ENCODE results near the gene ADGRE2. TPM values are rescaled to one million over a fixed set of nuclear protein-coding genes. Genes with fewer than 3 reads are reported as not detected.
"Not testable (repeated sequence)": the region's sequence is repeated elsewhere in the genome, so short reads cannot be mapped to it uniquely, and the experiment has no call there.

The ADGRE2 gene
- polyA plus RNA-seq (ENCODE audit: insufficient read length) = 1.4 TPM

GRCh38 chr19:14778110-14778845, at the start of gene ADGRE2:
TSS of gene ADGRE2 (minus strand) at chr19:14778560. CDS start at chr19:14776756, 1,804 bp downstream.
- DNase-seq = not testable (repeated sequence)

GRCh38 chr19:14826006-14826405, 47.6 kb upstream of the ADGRE2 start:
- DNase-seq = no peak

GRCh38 chr19:14821937-14822336, 43.6 kb upstream of the ADGRE2 start:
- peak; percentile 35 for DNase-seq

- DNase-seq = no peak
Measured at GRCh38 chr19:14818588-14818987, 40.2 kb upstream of the ADGRE2 start.

- DNase-seq = no peak
Measured at GRCh38 chr19:14817052-14817451, 38.7 kb upstream of the ADGRE2 start.

- DNase-seq = no peak
Measured at GRCh38 chr19:14814982-14815652, 36.8 kb upstream of the ADGRE2 start.

- DNase-seq = no peak
Measured at GRCh38 chr19:14809272-14810057, 31.1 kb upstream of the ADGRE2 start.

GRCh38 chr19:14804765-14805164, 26.4 kb upstream of the ADGRE2 start:
- no peak for DNase-seq

- DNase-seq = no peak
Measured at GRCh38 chr19:14798760-14799159, 20.4 kb upstream of the ADGRE2 start.

- no peak for DNase-seq
Measured at GRCh38 chr19:14796021-14796420, 17.7 kb upstream of the ADGRE2 start.

GRCh38 chr19:14795078-14795721, 16.8 kb upstream of the ADGRE2 start:
- DNase-seq = no peak

- not testable (repeated sequence) for DNase-seq
Measured at GRCh38 chr19:14792250-14792649, 13.9 kb upstream of the ADGRE2 start.

GRCh38 chr19:14786421-14786851, 8.1 kb upstream of the ADGRE2 start:
- peak; percentile 47 for DNase-seq

GRCh38 chr19:14785102-14785793, 6.9 kb upstream of the ADGRE2 start:
- not testable (repeated sequence) for DNase-seq

- peak; percentile 15 for DNase-seq
Measured at GRCh38 chr19:14784730-14785101, 6.4 kb upstream of the ADGRE2 start.

GRCh38 chr19:14783410-14783998, 5.1 kb upstream of the ADGRE2 start:
- not testable (repeated sequence) for DNase-seq

GRCh38 chr19:14782626-14783409, 4.5 kb upstream of the ADGRE2 start:
- DNase-seq = no peak

- not testable (repeated sequence) for DNase-seq
Measured at GRCh38 chr19:14781713-14782536, 3.6 kb upstream of the ADGRE2 start.

GRCh38 chr19:14780622-14781225, 2.4 kb upstream of the ADGRE2 start:
- not testable (repeated sequence) for DNase-seq
